NB4 (cell line): ENCODE results near the gene TGIF1.

ENCODE experiments used
- DNase-seq: peaks from one replicate; pipeline ENCODE4 v3.0.0; 2010; ENCODE audit warnings: low read depth
- H3K4me3 ChIP-seq: one replicate; pipeline ENCODE4 v1.5.1; 2011; ENCODE audit warnings: mild to moderate bottlenecking, low read depth, low read length, moderate library complexity
- MAX ChIP-seq: IDR thresholded peaks from 2 replicates; pipeline ENCODE4 v1.6.1; 2011; ENCODE audit warnings: low read depth, low read length
- MYC ChIP-seq: IDR thresholded peaks from 2 replicates; pipeline ENCODE4 v1.6.1; 2011; ENCODE audit warnings: low read depth, low read length
- POLR2A ChIP-seq: IDR thresholded peaks from 2 replicates; pipeline ENCODE4 v1.6.1; 2011; ENCODE audit warnings: mild to moderate bottlenecking; ENCODE audit not compliant: insufficient read length; ENCODE audit errors: extremely low read depth
- TF ChIP-seq, protein P1 (sequence below): IDR thresholded peaks from one replicate; pipeline ENCODE4 v1.5.1; 2012; ENCODE audit warnings: low read depth, low read length

Gene TGIF1

DNA sequence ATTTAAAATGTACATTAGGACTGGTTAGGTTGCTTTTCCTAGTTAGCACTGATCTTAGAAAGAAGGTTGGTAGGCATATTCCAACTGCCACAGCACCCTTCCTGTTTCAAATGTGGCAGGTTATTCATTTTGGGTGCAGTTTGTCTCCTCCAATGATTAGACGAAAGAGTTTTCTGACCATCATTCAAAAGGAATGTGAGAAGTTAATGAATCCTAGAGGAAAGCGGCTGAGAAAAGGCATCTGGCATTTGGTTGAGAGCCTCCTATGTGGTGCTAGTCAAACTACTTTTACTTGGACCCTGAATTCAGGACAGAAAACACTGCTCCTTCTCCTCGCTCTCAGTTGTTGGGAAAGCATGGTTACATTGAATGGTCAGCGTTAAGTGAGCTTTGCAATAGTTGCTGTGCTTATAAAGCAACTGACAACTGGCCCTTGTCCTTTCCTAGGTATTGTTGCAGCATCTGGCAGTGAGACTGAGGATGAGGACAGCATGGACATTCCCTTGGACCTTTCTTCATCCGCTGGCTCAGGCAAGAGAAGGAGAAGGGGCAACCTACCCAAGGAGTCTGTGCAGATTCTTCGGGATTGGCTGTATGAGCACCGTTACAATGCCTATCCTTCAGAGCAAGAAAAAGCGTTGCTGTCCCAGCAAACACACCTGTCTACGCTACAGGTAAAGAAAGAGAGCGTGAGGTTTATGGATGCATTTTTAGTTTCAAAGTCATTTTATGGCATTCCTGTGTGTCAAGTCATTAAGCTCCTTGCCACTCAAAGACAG, 6.1 kb downstream of the TGIF1 start:
- TF ChIP-seq, protein P1, sequence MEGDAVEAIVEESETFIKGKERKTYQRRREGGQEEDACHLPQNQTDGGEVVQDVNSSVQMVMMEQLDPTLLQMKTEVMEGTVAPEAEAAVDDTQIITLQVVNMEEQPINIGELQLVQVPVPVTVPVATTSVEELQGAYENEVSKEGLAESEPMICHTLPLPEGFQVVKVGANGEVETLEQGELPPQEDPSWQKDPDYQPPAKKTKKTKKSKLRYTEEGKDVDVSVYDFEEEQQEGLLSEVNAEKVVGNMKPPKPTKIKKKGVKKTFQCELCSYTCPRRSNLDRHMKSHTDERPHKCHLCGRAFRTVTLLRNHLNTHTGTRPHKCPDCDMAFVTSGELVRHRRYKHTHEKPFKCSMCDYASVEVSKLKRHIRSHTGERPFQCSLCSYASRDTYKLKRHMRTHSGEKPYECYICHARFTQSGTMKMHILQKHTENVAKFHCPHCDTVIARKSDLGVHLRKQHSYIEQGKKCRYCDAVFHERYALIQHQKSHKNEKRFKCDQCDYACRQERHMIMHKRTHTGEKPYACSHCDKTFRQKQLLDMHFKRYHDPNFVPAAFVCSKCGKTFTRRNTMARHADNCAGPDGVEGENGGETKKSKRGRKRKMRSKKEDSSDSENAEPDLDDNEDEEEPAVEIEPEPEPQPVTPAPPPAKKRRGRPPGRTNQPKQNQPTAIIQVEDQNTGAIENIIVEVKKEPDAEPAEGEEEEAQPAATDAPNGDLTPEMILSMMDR, result no peak
- TF ChIP-seq MYC (no peak), POLR2A (no peak), MAX (no peak)
- peak overlapping the region; percentile 16 for H3K4me3 ChIP-seq
- no peak for DNase-seq

DNA sequence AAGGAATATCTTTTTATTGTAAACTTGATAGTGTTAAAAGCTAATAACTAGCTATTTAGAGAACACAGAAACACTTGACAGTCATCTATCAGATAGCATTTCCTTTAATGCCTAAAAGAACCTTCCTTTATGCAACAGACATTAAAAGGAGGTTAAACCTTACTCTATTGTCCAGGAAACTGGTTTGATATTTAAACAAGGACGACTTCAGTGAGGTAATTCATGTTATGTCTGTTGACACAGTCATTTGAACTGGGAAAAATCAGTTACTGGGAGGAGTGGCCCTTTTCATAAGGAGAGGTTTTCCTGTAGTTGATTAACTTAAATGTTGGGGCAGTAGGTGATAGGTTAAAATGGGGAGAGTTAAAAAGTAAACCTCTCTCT, 6.7 kb downstream of the TGIF1 start:
- DNase-seq, result no peak
- TF ChIP-seq MAX (no peak), POLR2A (no peak)
- H3K4me3 ChIP-seq, result no peak overlapping the region

- no peak for DNase-seq
- H3K4me3 ChIP-seq, result no peak overlapping the region
- TF ChIP-seq POLR2A, result no peak
- TF ChIP-seq, protein P1, result no peak
- no peak for TF ChIP-seq MYC
- TF ChIP-seq MAX, result no peak
Measured at GRCh38 chr18:3457261-3457724, 7.3 kb downstream of the TGIF1 start.

DNA sequence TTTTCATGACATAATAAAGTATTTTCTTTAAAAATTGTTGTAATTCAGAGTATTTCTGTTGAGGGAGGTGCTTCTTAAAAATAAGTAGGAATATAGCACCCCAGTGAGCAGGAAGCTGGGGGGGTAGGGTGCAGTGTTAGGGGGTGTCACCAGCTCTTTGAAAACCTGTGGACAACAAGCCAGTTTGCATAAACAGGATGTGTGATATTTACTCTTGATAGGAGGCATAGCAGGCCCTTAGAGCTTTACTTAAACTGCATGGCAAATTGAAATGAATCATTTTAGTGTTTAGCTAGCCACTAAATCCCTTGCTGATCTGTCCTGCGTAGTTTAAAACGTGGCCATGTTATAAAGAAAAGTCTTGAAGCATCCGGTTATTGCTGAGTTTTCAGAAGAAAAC, 8.4 kb downstream of the TGIF1 start:
- no peak overlapping the region for H3K4me3 ChIP-seq
- DNase-seq, result no peak

DNA sequence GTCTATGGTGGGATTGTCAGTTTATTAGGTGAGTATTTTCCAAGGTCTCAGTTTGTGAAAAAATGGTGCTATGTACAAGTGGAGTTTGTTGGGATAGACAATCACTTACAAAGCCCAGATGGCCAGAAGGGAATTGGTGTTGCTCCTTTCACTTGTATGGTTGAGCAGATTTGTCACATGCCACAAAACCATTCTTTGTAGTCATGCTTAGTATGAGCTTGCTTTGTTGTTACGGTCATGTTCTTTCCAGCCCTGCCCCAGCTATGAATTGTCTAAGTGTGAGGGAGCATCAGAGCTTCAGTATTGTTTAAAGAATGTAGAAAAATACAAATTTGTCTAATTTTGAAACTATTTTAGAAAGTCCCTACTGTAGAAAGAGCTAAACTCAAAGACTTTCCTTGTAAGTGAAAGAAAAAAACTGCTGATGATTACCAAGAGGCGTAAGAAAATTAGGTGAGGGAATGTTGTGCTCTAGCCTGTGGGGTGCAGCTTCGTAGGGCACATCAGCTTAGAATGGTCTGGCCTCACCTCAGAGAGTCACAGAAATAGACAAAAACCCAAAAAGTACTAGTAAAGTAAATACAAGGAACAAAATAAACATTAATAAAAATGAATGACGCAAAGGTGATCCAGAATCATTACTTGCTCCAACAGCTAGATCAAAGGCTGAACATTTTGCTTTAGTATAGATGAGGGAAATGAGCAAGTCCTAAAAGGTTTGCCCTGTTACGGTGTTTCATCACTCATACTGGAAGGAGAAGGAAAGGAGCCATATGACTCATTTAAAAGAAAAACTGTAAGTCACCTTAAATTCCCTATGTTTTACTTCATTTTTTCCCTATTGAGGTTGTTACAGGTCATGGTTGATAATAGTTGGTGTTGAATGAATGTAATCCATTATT, 9.2 kb downstream of the TGIF1 start:
- TF ChIP-seq, protein P1, result no peak
- TF ChIP-seq MAX (no peak), POLR2A (no peak), MYC (no peak)
- H3K4me3 ChIP-seq, result no peak overlapping the region
- DNase-seq, result no peak

More for the DNA sequence above, 8.4 kb downstream of the TGIF1 start:
- TF ChIP-seq, protein P1, result no peak

- TF ChIP-seq MAX (no peak), POLR2A (no peak), MYC (no peak)
- TF ChIP-seq, protein P1, result no peak
- no peak for DNase-seq
- no peak overlapping the region for H3K4me3 ChIP-seq
Measured at GRCh38 chr18:3460823-3461398, 10.9 kb downstream of the TGIF1 start.
